ENCODE results near the gene ADAMTSL3. TPM values are rescaled to one million over a fixed set of nuclear protein-coding genes. Genes with fewer than 3 reads are reported as not detected.

Gene ADAMTSL3
- total RNA-seq, 2 donors from 2014 or later: 0.79 to 3.4 TPM

DNA sequence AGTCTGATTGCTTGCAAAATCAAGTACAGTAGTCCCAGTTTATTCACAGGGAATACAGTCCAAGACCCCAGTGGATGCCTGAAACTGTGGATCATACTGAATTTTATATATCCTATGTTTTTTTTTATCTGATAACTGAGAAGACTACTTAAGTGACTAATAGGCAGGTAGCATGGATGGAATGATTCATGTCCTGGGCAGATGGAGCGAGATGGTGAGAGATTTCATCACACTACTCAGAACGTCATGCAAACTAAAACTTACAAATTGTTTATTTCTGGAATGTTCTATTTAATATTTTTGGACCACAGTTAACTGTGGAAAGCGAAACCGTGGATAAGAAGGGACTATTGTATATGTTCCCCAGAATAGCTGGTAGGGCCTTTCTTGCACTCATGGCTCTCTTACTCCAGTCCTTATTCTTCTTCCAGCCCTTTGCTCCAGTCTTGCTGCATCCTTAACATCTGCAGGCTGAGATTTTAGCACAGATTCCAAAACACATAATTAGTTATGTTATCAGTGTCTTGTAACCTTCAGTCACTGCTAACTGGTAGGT lies 290.0 kb downstream of the ADAMTSL3 start:
- H3K4me1 Mint-ChIP-seq: no peaks in the 10 kb centered on the region
- H3K9me3 ChIP-seq (ENCODE audit: control insufficient read depth, low read length): no peaks in the 10 kb centered on the region
- H3K4me3 Mint-ChIP-seq: no peak overlapping the region
- H3K9me3 Mint-ChIP-seq: no peaks in the 10 kb centered on the region
- no peaks in the 10 kb centered on the region for H3K36me3 Mint-ChIP-seq (ENCODE audit: low read depth)
- no peak overlapping the region for H3K4me3 ChIP-seq (ENCODE audit: low read length)
- no peak overlapping the region for H3K9ac ChIP-seq (ENCODE audit: extremely low read depth, low read length, poor library complexity, severe bottlenecking)
- 95 to 100% methylated on average over 2 of the region's 4 CpGs for WGBS, 2 experiments (ENCODE audit: insufficient coverage in 1 of 2, insufficient read length in 1 of 2)
- no peak for DNase-seq
- H3K27ac ChIP-seq (ENCODE audit: low read depth, low read length): no peak overlapping the region
- H3K27ac Mint-ChIP-seq: no peak overlapping the region
- no peaks in the 10 kb centered on the region for H3K4me1 ChIP-seq (ENCODE audit: control insufficient read depth, insufficient read depth, low read length)
- H3K27me3 ChIP-seq (ENCODE audit: control insufficient read depth, insufficient read depth, low read length, poor library complexity, severe bottlenecking): no peaks in the 10 kb centered on the region
- no peaks in the 10 kb centered on the region for H3K27me3 Mint-ChIP-seq (ENCODE audit: insufficient read depth)
- H3K36me3 ChIP-seq (ENCODE audit: control insufficient read depth, insufficient read depth, low read length): no peaks in the 10 kb centered on the region
- TF ChIP-seq, protein P1, sequence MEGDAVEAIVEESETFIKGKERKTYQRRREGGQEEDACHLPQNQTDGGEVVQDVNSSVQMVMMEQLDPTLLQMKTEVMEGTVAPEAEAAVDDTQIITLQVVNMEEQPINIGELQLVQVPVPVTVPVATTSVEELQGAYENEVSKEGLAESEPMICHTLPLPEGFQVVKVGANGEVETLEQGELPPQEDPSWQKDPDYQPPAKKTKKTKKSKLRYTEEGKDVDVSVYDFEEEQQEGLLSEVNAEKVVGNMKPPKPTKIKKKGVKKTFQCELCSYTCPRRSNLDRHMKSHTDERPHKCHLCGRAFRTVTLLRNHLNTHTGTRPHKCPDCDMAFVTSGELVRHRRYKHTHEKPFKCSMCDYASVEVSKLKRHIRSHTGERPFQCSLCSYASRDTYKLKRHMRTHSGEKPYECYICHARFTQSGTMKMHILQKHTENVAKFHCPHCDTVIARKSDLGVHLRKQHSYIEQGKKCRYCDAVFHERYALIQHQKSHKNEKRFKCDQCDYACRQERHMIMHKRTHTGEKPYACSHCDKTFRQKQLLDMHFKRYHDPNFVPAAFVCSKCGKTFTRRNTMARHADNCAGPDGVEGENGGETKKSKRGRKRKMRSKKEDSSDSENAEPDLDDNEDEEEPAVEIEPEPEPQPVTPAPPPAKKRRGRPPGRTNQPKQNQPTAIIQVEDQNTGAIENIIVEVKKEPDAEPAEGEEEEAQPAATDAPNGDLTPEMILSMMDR (conservative IDR thresholded peaks at IDR 0.05): no peak

GRCh38 chr15:83947156-83947555 lies 293.2 kb downstream of the ADAMTSL3 start:
- no peak overlapping the region for H3K9ac ChIP-seq (ENCODE audit: extremely low read depth, low read length, poor library complexity, severe bottlenecking)
- no peaks in the 10 kb centered on the region for H3K27me3 Mint-ChIP-seq (ENCODE audit: insufficient read depth)
- 88% methylated on average over 4 of the region's 4 CpGs; no CpG with 5 or more reads in 1 of the 2 experiments for WGBS, 2 experiments (ENCODE audit: insufficient coverage in 1 of 2, insufficient read length in 1 of 2)

DNA sequence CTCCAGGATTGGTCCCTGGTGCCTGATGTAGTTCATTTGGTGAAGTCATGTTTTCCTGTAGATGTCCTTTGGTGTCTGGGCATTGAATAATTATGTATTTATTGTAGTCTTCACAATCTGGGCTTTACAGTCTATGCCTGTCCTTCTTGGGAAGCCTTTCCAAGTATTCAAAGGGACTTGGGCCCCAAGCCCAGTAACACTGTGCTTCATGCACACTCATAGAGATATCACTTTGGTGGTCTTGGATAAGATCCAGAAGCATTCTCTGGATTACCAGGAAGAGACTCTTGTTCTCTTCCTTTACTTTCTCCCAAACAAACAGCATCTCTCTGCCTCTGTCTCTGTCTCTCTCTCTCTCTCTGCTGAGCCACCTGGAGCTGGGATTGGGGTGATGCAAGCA lies 300.6 kb downstream of the ADAMTSL3 start:
- Histone ChIP-seq H3K27ac (ENCODE audit: low read depth, low read length) (no peak overlapping the region), H3K9me3 (ENCODE audit: control insufficient read depth, low read length) (no peaks in the 10 kb centered on the region), H3K36me3 (ENCODE audit: control insufficient read depth, insufficient read depth, low read length) (no peaks in the 10 kb centered on the region), H3K9ac (ENCODE audit: extremely low read depth, low read length, poor library complexity, severe bottlenecking) (no peak overlapping the region), H3K27me3 (ENCODE audit: control insufficient read depth, insufficient read depth, low read length, poor library complexity, severe bottlenecking) (no peaks in the 10 kb centered on the region), H3K4me3 (ENCODE audit: low read length) (no peak overlapping the region), H3K4me1 (ENCODE audit: control insufficient read depth, insufficient read depth, low read length) (no peaks in the 10 kb centered on the region)
- H3K4me1 Mint-ChIP-seq: no peaks in the 10 kb centered on the region
- no peak overlapping the region for H3K27ac Mint-ChIP-seq
- H3K27me3 Mint-ChIP-seq (ENCODE audit: insufficient read depth): peaks cover 1% of the 10 kb centered on the region
- no peak for DNase-seq
- no peaks in the 10 kb centered on the region for H3K9me3 Mint-ChIP-seq
- TF ChIP-seq, protein P1 (conservative IDR thresholded peaks at IDR 0.05): no peak
- H3K36me3 Mint-ChIP-seq (ENCODE audit: low read depth): no peaks in the 10 kb centered on the region
- no peak overlapping the region for H3K4me3 Mint-ChIP-seq

More at GRCh38 chr15:83947156-83947555, 293.2 kb downstream of the ADAMTSL3 start:
- Histone ChIP-seq H3K27ac (ENCODE audit: low read depth, low read length) (no peak overlapping the region), H3K36me3 (ENCODE audit: control insufficient read depth, insufficient read depth, low read length) (no peaks in the 10 kb centered on the region), H3K4me1 (ENCODE audit: control insufficient read depth, insufficient read depth, low read length) (no peaks in the 10 kb centered on the region), H3K9me3 (ENCODE audit: control insufficient read depth, low read length) (no peaks in the 10 kb centered on the region), H3K27me3 (ENCODE audit: control insufficient read depth, insufficient read depth, low read length, poor library complexity, severe bottlenecking) (no peaks in the 10 kb centered on the region), H3K4me3 (ENCODE audit: low read length) (no peak overlapping the region)
- no peaks in the 10 kb centered on the region for H3K9me3 Mint-ChIP-seq
- no peaks in the 10 kb centered on the region for H3K4me1 Mint-ChIP-seq
- TF ChIP-seq, protein P1 (conservative IDR thresholded peaks at IDR 0.05): no peak
- H3K36me3 Mint-ChIP-seq (ENCODE audit: low read depth): no peaks in the 10 kb centered on the region
- H3K27ac Mint-ChIP-seq: no peak overlapping the region
- H3K4me3 Mint-ChIP-seq: no peak overlapping the region
- no peak for DNase-seq
